Keratinocyte (primary cell): ENCODE results near the gene ATP1A4. TPM values are rescaled to one million over a fixed set of nuclear protein-coding genes. Genes with fewer than 3 reads are reported as not detected.

Experiments used
- DNase-seq: peaks from one replicate; pipeline ENCODE4 v3.0.0-alpha.2; 2011; ENCODE audit warnings: low read depth, missing footprints, low spot score
- FAIRE-seq: peaks from 2 replicates; lab custom pipeline; 2011; peaks lifted over from hg19 to GRCh38; lab: Jason Lieb, UNC
- H2AFZ ChIP-seq: 2 replicates; pipeline ENCODE4 v1.6.0; 2012; ENCODE audit warnings: low read length, control low read depth, inconsistent platforms; ENCODE audit not compliant: control insufficient read depth
- H3K27ac ChIP-seq: 2 replicates; pipeline ENCODE4 v1.5.1; 2011; ENCODE audit warnings: low read length; ENCODE audit not compliant: control insufficient read depth, insufficient read depth
- H3K27me3 ChIP-seq: 3 replicates; pipeline ENCODE4 v1.6.0; 2011; ENCODE audit warnings: low read length; ENCODE audit not compliant: control insufficient read depth, insufficient read depth; ENCODE audit errors: extremely low read depth
- H3K36me3 ChIP-seq, 2 experiments: 2 replicates in 1 of 2; 3 replicates in 1 of 2; pipeline ENCODE4 v1.5.1; 2011; ENCODE audit warnings: low read length in 2 of 2, mild to moderate bottlenecking in 1 of 2; ENCODE audit not compliant: control insufficient read depth in 2 of 2, insufficient read depth in 2 of 2; ENCODE audit errors: extremely low read depth in 1 of 2
- H3K4me1 ChIP-seq: 3 replicates; pipeline ENCODE4 v1.5.1; 2011; ENCODE audit warnings: low read length; ENCODE audit not compliant: control insufficient read depth, insufficient read depth; ENCODE audit errors: extremely low read depth
- H3K4me2 ChIP-seq: 3 replicates; pipeline ENCODE4 v1.6.0; 2011; ENCODE audit warnings: low read depth, low read length; ENCODE audit not compliant: control insufficient read depth, insufficient read depth; ENCODE audit errors: extremely low read depth
- H3K4me3 ChIP-seq, 3 experiments: fragments of 200-600 bp in 1 of 3; sonication (generic) in 1 of 3; 2 replicates in 2 of 3; 3 replicates in 1 of 3; pipeline ENCODE4 v1.5.1; 2011 to 2016; ENCODE audit warnings: low read length in 3 of 3, mild to moderate bottlenecking in 3 of 3, control low read depth in 2 of 3, inconsistent platforms in 1 of 3, low read depth in 1 of 3, mixed read lengths in 1 of 3, mixed run types in 1 of 3, moderate library complexity in 1 of 3; ENCODE audit not compliant: control insufficient read depth in 2 of 3, insufficient read depth in 2 of 3; ENCODE audit errors: extremely low read depth in 1 of 3
- H3K79me2 ChIP-seq: 2 replicates; pipeline ENCODE4 v1.6.0; 2012; ENCODE audit warnings: low read length; ENCODE audit not compliant: control insufficient read depth, insufficient read depth
- H3K9ac ChIP-seq: 3 replicates; pipeline ENCODE4 v1.6.0; 2011; ENCODE audit warnings: low read length; ENCODE audit not compliant: control insufficient read depth, insufficient read depth; ENCODE audit errors: extremely low read depth
- H3K9me1 ChIP-seq: 3 replicates; pipeline ENCODE4 v1.6.0; 2011; ENCODE audit warnings: low read length; ENCODE audit not compliant: control insufficient read depth, insufficient read depth; ENCODE audit errors: extremely low read depth
- H3K9me3 ChIP-seq: 2 replicates; pipeline ENCODE4 v1.5.1; 2012; ENCODE audit warnings: low read depth, low read length; ENCODE audit not compliant: control insufficient read depth
- H4K20me1 ChIP-seq: 3 replicates; pipeline ENCODE4 v1.6.0; 2011; ENCODE audit warnings: low read length; ENCODE audit not compliant: control insufficient read depth, insufficient read depth; ENCODE audit errors: extremely low read depth
- CTCF ChIP-seq, 3 experiments: IDR thresholded peaks in 1 of 3; conservative IDR thresholded peaks in 1 of 3; optimal IDR thresholded peaks in 1 of 3; 2 replicates in 2 of 3; 3 replicates in 1 of 3; pipeline versions ENCODE3 to v1.5.1; 2011; ENCODE audit warnings: low read length in 3 of 3, mild to moderate bottlenecking in 3 of 3, moderate library complexity in 2 of 3, control low read depth in 1 of 3, inconsistent platforms in 1 of 3; ENCODE audit not compliant: insufficient read depth in 2 of 3; ENCODE audit errors: extremely low read depth in 1 of 3
- EZH2 ChIP-seq: IDR thresholded peaks from one replicate; pipeline ENCODE4 v1.6.1; 2012; ENCODE audit warnings: inconsistent platforms, mild to moderate bottlenecking, low read length, moderate library complexity
- dilution Hi-C: fragments of 300-500 bp; cut with MboI; formaldehyde crosslinking; loops from one replicate; pipeline ENCODE4 v1.7.0; 2020; ENCODE audit warnings: low sequenced_read_pairs; ENCODE audit not compliant: extremely low pct_ligation_motif_present
- polyA plus RNA-seq, 5 experiments: library from polyadenylated mRNA; depleted of rRNA in 3 of 5; stranded (reverse) in 3 of 5; stranded (forward) in 1 of 5; unstranded in 1 of 5; fragments of >200 nt; gene quantifications; 1 replicate in 1 of 5; 2 replicates in 3 of 5; 3 replicates in 1 of 5; pipeline versions ENCODE4 v1.2.1 to v1.2.3, GENCODE V29; 2011 to 2012; ENCODE audit warnings: missing spikeins in 2 of 5, low read depth in 1 of 5, low replicate concordance in 1 of 5

Gene ATP1A4
- polyA plus RNA-seq, 1 donor (not counting 4 experiments of a cell fraction or from before 2014, with no cell fraction given) = not detected

GRCh38 chr1:160204526-160205241 lies 53.3 kb downstream of the ATP1A4 start:
- H3K9ac ChIP-seq = peak overlapping the region; percentile 33
- peaks cover 40% of the 10 kb centered on the region for H3K79me2 ChIP-seq
- H2AFZ ChIP-seq = peak overlapping the region; percentile 61

GRCh38 chr1:160205242-160206035 lies 54.0 kb downstream of the ATP1A4 start, which contains the start of gene PEA15:
Gene PEA15 (plus strand): TSS chr1:160205384. CDS start chr1:160211545, 6,161 bp downstream.
- DNase-seq (no peak), FAIRE-seq (no peak)
- H3K9me3 ChIP-seq = no peaks in the 10 kb centered on the region
- no peaks in the 10 kb centered on the region for H3K9me1 ChIP-seq
- peak within 1 kb of the TSS; percentile 95 for H3K9ac ChIP-seq
- peaks cover 7% of the 10 kb centered on the region for H4K20me1 ChIP-seq
- peaks cover 27 to 29% of the 10 kb centered on the region in 2 experiments for H3K36me3 ChIP-seq
- TF ChIP-seq EZH2 = no peak
- no peak for TF ChIP-seq CTCF (optimal IDR thresholded peaks at IDR 0.05 in 1 of 3, IDR thresholded peaks at IDR 0.05 in 1 of 3, conservative IDR thresholded peaks at IDR 0.05 in 1 of 3; ENCODE audit: extremely low read depth in 1 of 3, insufficient read depth in 2 of 3, low read length in 3 of 3)
- peak within 1 kb of the TSS; percentile 87 to 93 (median 89) for H3K4me3 ChIP-seq
- no peaks in the 10 kb centered on the region for H3K27me3 ChIP-seq
- H3K4me2 ChIP-seq = peak within 1 kb of the TSS; percentile 95
- H3K4me1 ChIP-seq = peaks cover 21% of the 10 kb centered on the region
- H2AFZ ChIP-seq = peak within 1 kb of the TSS; percentile 68
- dilution Hi-C loops = no loop called here
- H3K27ac ChIP-seq = peak within 1 kb of the TSS; percentile 86
- H3K79me2 ChIP-seq = peaks cover 47% of the 10 kb centered on the region

More at GRCh38 chr1:160204526-160205241, 53.3 kb downstream of the ATP1A4 start:
- Histone ChIP-seq H3K36me3 (peaks cover 22 to 23% of the 10 kb centered on the region in 2 experiments), H3K9me3 (no peaks in the 10 kb centered on the region), H3K27ac (peak overlapping the region; percentile 42), H3K4me3 (peak overlapping the region in 2 of 3 experiments; percentile 22 to 31), H3K4me2 (peak overlapping the region; percentile 72), H3K4me1 (peaks cover 21% of the 10 kb centered on the region), H4K20me1 (peaks cover 4% of the 10 kb centered on the region), H3K27me3 (no peaks in the 10 kb centered on the region), H3K9me1 (no peaks in the 10 kb centered on the region)
- DNase-seq (no peak), FAIRE-seq (no peak)
- TF ChIP-seq CTCF (optimal IDR thresholded peaks at IDR 0.05 in 1 of 3, IDR thresholded peaks at IDR 0.05 in 1 of 3, conservative IDR thresholded peaks at IDR 0.05 in 1 of 3; ENCODE audit: extremely low read depth in 1 of 3, insufficient read depth in 2 of 3, low read length in 3 of 3) (no peak), EZH2 (no peak)
- dilution Hi-C loops = no loop called here
